Uterus (tissue), 4 donors: Measurements from ENCODE around the gene KRT15. TPM values are rescaled to one million over a fixed set of nuclear protein-coding genes. Genes with fewer than 3 reads are reported as not detected.
"Not testable (repeated sequence)": the region's sequence is repeated elsewhere in the genome, so short reads cannot be mapped to it uniquely, and the experiment has no call there.

Source experiments
- DNase-seq, 2 donors: peaks; one replicate each; pipeline ENCODE4 v3.0.0-alpha.2; 2019 to 2020
- H3K27ac ChIP-seq, 2 donors: fragments of 200-600 bp; sonication (generic); 1 replicate in 1 of 2; 2 replicates in 1 of 2; pipeline ENCODE4 v1.5.1; 2016 to 2018
- H3K27me3 ChIP-seq, 2 donors: fragments of 200-600 bp; sonication (generic); one replicate each; pipeline ENCODE4 v1.5.1; 2018 to 2019; ENCODE audit warnings: control low read depth in 1 of 2
- H3K36me3 ChIP-seq, 2 donors: fragments of 200-600 bp; sonication (generic); one replicate each; pipeline ENCODE4 v1.5.1; 2019; ENCODE audit warnings: control low read depth in 1 of 2
- H3K4me1 ChIP-seq, 2 donors: fragments of 200-600 bp; sonication (generic); one replicate each; pipeline ENCODE4 v1.5.1; 2018 to 2019; ENCODE audit warnings: control low read depth in 1 of 2
- H3K4me3 ChIP-seq, 2 donors: fragments of 200-600 bp; sonication (generic); 1 replicate in 1 of 2; 2 replicates in 1 of 2; pipeline ENCODE4 v1.5.1; 2018 to 2019; ENCODE audit warnings: mild to moderate bottlenecking in 1 of 2
- H3K9me3 ChIP-seq, 2 donors: fragments of 200-600 bp; sonication (generic); one replicate each; pipeline ENCODE4 v1.5.1; 2019; ENCODE audit warnings: control low read depth in 1 of 2
- POLR2A ChIP-seq, 2 donors: fragments of 450-650 bp; IDR thresholded peaks; one replicate each; pipeline ENCODE4 v1.6.1; 2016; ENCODE audit warnings: antibody characterized with exemption in 2 of 2, mild to moderate bottlenecking in 1 of 2, moderate library complexity in 1 of 2
- intact Hi-C: fragments of 100-400 bp; cut with DNase I; formaldehyde crosslinking; loops from one replicate; pipeline ENCODE4 v1.15.1; 2023; ENCODE audit warnings: low total_unique reads
- total RNA-seq, 4 donors: library from RNA; depleted of rRNA in 3 of 4; stranded (reverse); fragments of >200 nt in 3 of 4; gene quantifications; one replicate each; pipeline versions ENCODE4 v1.1.0 to v1.2.4, GENCODE V29; 2014 to 2023
- TF ChIP-seq, protein P1 (sequence below), 4 experiments: fragments of 200-600 bp in 2 of 4; fragments of 450-650 bp in 2 of 4; sonication (generic) in 2 of 4; IDR thresholded peaks; one replicate each; pipeline ENCODE4 v1.5.1; 2016 to 2019; ENCODE audit warnings: antibody characterized with exemption in 4 of 4, mild to moderate bottlenecking in 2 of 4, moderate library complexity in 1 of 4
- donor health status: DM: yes; HTN: yes; CAD: no.

Gene KRT15
- total RNA-seq, 4 donors from 2014 or later, result 0.41 to 11.5 (median 1.6) TPM; not detected in 1

GRCh38 chr17:41544491-41544892 lies 25.8 kb upstream of the KRT15 start:
- Histone ChIP-seq H3K9me3 (no peaks in the 10 kb centered on the region), H3K4me1 (peaks cover 0 to 9% of the 10 kb centered on the region in 2 donors), H3K36me3 (no peaks in the 10 kb centered on the region), H3K27ac (no peak overlapping the region), H3K27me3 (no peaks in the 10 kb centered on the region), H3K4me3 (no peak overlapping the region)
- TF ChIP-seq, protein P1, sequence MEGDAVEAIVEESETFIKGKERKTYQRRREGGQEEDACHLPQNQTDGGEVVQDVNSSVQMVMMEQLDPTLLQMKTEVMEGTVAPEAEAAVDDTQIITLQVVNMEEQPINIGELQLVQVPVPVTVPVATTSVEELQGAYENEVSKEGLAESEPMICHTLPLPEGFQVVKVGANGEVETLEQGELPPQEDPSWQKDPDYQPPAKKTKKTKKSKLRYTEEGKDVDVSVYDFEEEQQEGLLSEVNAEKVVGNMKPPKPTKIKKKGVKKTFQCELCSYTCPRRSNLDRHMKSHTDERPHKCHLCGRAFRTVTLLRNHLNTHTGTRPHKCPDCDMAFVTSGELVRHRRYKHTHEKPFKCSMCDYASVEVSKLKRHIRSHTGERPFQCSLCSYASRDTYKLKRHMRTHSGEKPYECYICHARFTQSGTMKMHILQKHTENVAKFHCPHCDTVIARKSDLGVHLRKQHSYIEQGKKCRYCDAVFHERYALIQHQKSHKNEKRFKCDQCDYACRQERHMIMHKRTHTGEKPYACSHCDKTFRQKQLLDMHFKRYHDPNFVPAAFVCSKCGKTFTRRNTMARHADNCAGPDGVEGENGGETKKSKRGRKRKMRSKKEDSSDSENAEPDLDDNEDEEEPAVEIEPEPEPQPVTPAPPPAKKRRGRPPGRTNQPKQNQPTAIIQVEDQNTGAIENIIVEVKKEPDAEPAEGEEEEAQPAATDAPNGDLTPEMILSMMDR (IDR thresholded peaks at IDR 0.05), result no peak
- TF ChIP-seq POLR2A (IDR thresholded peaks at IDR 0.05), result no peak
- no peak for DNase-seq
- intact Hi-C loops, result no loop called here

- H3K36me3 ChIP-seq, H3K4me1 ChIP-seq, H3K27ac ChIP-seq, H3K27me3 ChIP-seq, DNase-seq, intact Hi-C loops, H3K9me3 ChIP-seq, H3K4me3 ChIP-seq: not testable (repeated sequence)
These were observed 24.1 kb upstream of the KRT15 start for GRCh38 chr17:41542786-41543185.

- no peaks in the 10 kb centered on the region for H3K27me3 ChIP-seq
- no peak for TF ChIP-seq POLR2A (IDR thresholded peaks at IDR 0.05)
- TF ChIP-seq, protein P1 (IDR thresholded peaks at IDR 0.05), result no peak
- H3K9me3 ChIP-seq, result no peaks in the 10 kb centered on the region
- intact Hi-C loops, result no loop called here
- H3K36me3 ChIP-seq, result no peaks in the 10 kb centered on the region
- no peak overlapping the region for H3K27ac ChIP-seq
- H3K4me3 ChIP-seq, result no peak overlapping the region
- no peaks in the 10 kb centered on the region for H3K4me1 ChIP-seq
- DNase-seq, result no peak
These were observed 23.7 kb upstream of the KRT15 start for GRCh38 chr17:41542357-41542756.

GRCh38 chr17:41540921-41541625 lies 22.4 kb upstream of the KRT15 start:
- no peak overlapping the region for H3K27ac ChIP-seq
- H3K4me3 ChIP-seq, result no peak overlapping the region
- H3K4me1 ChIP-seq, result no peaks in the 10 kb centered on the region
- H3K9me3 ChIP-seq, result no peaks in the 10 kb centered on the region
- no peak for DNase-seq
- intact Hi-C loops, result no loop called here
- H3K27me3 ChIP-seq, result no peaks in the 10 kb centered on the region
- no peak for TF ChIP-seq POLR2A (IDR thresholded peaks at IDR 0.05)
- TF ChIP-seq, protein P1 (IDR thresholded peaks at IDR 0.05), result no peak
- no peaks in the 10 kb centered on the region for H3K36me3 ChIP-seq

GRCh38 chr17:41539979-41540701 lies 21.4 kb upstream of the KRT15 start:
- Histone ChIP-seq H3K36me3 (no peaks in the 10 kb centered on the region), H3K4me1 (no peaks in the 10 kb centered on the region), H3K27ac (no peak overlapping the region), H3K4me3 (no peak overlapping the region), H3K9me3 (no peaks in the 10 kb centered on the region), H3K27me3 (no peaks in the 10 kb centered on the region)
- TF ChIP-seq, protein P1 (IDR thresholded peaks at IDR 0.05), result no peak
- TF ChIP-seq POLR2A (IDR thresholded peaks at IDR 0.05), result no peak
- intact Hi-C loops, result no loop called here
- DNase-seq, result no peak
